SH-SY5Y (cell line): ENCODE results near the gene MED27.

Source experiments
- GATA2 ChIP-seq: IDR thresholded peaks from 2 replicates; pipeline ENCODE4 v1.6.1; 2011; ENCODE audit warnings: mild to moderate bottlenecking, low read depth, low read length
- GATA3 ChIP-seq: IDR thresholded peaks from 2 replicates; pipeline ENCODE4 v1.6.1; 2011; ENCODE audit warnings: low read depth, mild to moderate bottlenecking, low read length, moderate library complexity

DNA sequence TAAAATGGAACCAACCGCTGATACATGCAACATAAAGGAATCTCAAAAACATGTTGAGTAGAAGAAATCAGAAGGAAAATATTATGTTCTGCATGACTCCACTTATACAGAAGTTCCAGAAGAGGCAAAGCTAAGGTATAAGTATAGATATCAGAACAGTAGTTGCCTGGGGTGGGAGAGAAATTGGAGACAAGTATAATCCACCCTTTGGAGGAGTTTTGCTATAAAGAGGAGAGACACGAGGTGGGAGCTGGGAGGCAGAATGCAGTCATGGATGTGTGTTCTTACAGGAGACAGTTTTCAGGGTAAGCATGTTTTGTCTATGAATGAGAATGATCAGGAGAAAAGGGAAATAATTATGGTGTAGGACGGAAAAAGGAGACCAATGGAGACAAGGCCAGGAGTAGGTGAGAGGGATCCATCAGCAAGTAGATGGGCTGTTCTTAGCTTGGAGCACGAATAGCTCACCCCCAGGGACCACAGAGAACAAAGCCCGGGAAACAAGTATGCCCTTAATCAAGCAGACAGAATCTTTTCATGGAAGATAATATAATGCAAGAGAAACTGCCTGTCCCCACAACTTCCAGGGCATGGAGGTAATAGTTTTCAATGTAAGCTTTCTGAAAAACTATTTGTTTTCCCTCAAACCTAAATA, 72.2 kb downstream of the MED27 start:
- TF ChIP-seq GATA2 = no peak
- TF ChIP-seq GATA3 = no peak
